Central memory CD4-positive, alpha-beta T cell (primary cell): ENCODE results near the gene REEP5.
"Not testable (repeated sequence)": the region's sequence is repeated elsewhere in the genome, so short reads cannot be mapped to it uniquely, and the experiment has no call there.

Experiments
- DNase-seq: peaks from one replicate; pipeline ENCODE4 v3.0.0; 2022

REEP5 gene

DNA sequence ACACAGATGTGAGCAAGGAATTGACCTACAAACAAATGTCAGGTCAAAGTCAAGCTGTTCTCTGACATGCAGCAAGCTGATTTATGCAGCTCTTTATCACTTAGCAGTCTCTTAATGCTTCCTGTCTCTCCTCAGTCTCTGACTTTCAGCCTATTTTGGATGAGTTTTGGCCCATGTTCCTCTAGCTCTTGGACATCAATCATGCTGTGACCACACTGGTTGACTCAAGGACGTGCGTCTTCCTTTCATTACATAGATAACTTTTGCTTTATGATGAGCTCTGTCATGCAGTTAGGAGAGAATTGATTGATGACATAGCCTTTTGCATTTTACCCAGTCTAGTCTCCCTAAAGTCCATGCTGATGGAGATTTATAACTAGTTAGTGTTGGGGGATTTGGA, 9.4 kb upstream of the REEP5 start:
- no peak for DNase-seq

DNA sequence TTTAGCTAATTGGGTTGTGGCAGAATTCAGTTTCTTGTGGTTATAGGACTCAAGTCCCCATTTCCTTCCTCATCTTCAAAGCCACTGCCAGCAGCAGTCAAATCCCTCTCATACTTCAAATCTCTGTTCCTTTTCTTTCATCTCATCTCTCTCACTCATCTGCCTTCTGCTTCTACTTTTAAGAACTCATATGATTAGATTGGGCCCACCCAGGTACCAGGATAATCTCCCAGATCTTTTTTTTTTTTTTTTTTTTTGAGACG, 8.0 kb upstream of the REEP5 start:
- DNase-seq, result peak; percentile 75

- DNase-seq, result no peak
These were observed 7.5 kb upstream of the REEP5 start for GRCh38 chr5:112929336-112930081.

- DNase-seq, result no peak
These were observed 2.0 kb upstream of the REEP5 start for GRCh38 chr5:112923988-112924387.

GRCh38 chr5:112923148-112923917, 1.3 kb upstream of the REEP5 start:
- DNase-seq, result peak; percentile 57

GRCh38 chr5:112921026-112921832, 798 bp downstream of the REEP5 start:
- DNase-seq, result peak; percentile 41

DNA sequence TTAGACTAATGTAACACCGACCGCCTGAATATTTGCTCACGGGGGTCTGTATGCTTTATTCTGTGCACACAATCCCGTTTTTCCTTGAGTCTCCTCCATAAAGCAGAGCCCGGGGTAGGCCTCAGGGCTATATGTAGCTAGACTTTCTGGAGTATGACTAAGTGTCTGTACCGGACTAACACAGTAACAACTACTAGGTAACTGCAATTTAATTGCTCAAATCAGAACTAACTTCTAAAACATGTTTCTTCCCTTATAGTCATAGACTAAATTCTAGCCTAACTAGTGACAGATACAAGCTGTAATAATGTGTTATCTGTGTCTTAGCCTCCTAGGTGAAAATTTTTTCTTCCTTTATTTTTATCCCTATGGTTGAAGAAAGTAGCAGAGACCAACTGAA, 2.1 kb downstream of the REEP5 start:
- no peak for DNase-seq

- DNase-seq, result no peak
These were observed 3.3 kb downstream of the REEP5 start for GRCh38 chr5:112918679-112919078.

DNA sequence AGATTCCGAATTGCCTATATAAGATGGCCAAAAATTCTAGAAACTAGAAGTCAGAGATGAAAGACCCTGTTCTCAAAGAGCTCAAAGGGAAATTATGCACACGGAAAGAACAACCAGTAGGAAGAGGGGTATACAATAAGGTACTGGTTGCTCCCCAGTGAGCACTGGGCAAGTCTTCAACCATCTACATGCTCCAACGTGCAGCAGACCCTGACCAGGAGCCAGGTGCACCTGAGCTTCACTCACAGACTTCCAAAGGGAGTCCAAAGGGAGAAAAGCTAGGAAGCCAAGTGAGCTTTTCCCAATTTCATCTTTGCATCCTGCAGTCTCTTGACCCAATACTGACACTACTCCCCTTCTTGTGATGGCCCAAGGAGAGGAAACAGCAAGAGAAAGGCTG, 3.9 kb downstream of the REEP5 start:
- no peak for DNase-seq

GRCh38 chr5:112917453-112917995, 4.5 kb downstream of the REEP5 start:
- DNase-seq, result no peak

DNA sequence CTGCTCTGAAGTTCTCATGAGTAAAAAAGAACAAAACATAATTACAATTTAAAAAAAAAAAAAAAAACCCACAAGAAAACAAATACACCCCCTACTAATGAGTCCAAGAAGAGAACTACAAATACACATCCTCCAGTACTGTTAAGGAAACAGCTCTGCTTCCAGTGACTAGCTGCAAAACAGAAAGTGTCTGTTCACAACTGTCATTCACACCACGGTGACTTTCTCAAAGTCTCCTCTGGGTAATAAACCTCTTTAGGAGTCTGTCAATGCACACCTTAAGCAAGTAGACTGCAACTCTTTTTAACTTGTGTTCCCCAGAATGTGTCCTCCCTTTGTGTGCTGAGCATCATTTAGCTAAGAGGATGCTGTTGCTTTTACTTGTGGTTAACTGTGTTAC, 6.2 kb downstream of the REEP5 start:
- DNase-seq, result no peak

DNA sequence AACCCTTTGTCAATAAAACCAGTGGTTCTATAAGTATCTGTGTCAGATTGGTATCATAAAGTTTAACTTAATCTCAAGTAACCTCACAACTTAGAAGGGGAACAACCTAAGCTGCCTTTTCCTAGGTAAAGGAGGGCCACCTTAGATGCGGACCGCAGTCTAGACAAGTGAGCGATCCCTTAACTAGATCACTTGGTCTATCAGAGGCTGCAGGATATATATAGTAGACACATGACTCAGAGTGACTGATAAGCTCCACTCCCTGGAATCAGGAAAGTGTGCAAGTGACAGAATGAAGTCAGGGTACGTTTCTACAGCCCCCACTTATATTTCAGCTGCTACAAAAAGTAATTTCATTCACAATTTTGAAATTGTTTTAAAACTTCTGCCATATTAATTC, 7.4 kb downstream of the REEP5 start:
- DNase-seq, result no peak

DNA sequence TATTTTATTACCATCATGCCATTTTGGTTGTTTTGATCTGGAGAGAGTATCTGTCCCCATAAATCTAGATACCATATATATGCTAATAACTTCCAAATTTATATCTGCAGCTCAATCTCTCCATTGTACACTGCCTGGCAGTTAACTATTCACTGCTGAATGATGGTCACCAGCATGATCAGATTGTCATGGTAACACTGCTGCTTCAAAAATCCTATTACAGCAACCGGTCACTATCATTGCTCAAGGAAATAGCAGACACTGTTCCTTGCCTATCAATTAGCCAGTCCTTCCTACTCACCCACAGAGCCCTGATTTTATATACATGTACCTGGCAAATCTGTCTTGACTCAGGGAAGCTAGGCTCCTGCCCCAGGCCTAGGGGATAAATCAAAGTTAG, 11.5 kb downstream of the REEP5 start:
- no peak for DNase-seq

GRCh38 chr5:112908854-112909253, 13.2 kb downstream of the REEP5 start:
- DNase-seq, result no peak

- DNase-seq, result no peak
These were observed 14.8 kb downstream of the REEP5 start for GRCh38 chr5:112907166-112907631.

DNA sequence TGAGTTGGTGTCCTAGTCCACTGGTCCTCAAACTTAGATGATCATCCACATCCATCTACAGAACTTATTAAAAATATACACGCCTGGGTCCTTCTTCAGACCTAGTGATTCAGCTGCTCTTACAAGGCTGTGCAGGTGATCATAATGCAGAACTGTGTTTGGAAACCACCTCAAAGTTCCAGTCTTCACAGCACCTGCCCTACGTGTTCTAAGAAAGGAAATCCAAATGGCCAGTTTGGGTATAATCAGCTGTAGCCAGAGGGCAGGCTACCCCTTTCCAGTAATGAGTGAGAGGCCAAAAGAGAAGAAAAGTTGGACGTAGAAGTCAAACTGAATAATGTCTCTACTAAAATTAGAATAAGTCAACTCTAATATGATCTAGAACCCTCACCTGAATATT, 15.4 kb downstream of the REEP5 start:
- DNase-seq, result no peak

- not testable (repeated sequence) for DNase-seq
These were observed 17.0 kb downstream of the REEP5 start for GRCh38 chr5:112904996-112905395.

GRCh38 chr5:112902561-112902960, 19.5 kb downstream of the REEP5 start:
- no peak for DNase-seq

DNA sequence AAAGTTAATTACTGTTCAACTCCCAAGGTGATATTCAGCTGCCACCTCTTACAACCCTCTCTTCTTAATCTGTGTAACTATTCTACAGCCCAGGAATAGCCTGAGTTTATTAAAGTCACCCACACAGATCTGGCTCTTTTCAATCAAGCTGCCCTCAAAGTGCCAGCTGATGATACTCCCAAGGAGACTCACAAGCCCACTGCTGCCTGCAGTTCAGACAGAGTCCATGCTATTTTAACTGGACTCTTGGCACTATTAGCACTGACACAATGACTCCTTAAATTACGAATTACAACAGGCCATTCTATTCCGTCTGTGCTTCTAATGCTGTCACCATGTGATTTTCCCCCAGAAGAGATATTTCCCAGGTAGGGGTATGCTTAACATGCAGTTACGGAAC, 26.3 kb downstream of the REEP5 start:
- no peak for DNase-seq

DNA sequence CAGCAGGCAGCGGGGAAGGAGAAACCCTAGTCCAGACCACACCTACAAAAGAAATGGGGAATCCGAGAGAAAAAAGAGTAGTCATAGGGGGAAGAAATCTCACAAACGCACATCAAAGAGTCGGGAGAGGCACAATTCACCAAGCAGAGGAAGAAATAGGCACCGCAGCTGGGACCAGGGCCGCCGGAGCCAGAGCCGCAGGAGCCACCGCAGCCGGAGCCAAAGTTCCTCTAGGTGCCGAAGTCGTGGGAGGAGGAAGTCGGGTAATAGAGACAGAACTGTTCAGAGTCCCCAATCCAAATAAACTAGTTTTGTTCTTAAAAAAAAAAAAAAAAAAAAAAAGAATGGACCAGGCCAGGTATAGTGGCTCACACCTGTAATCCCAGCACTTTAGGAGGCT, 29.3 kb downstream of the REEP5 start:
- DNase-seq, result no peak

GRCh38 chr5:112892066-112892465, 30.0 kb downstream of the REEP5 start:
- DNase-seq, result not testable (repeated sequence)

GRCh38 chr5:112886975-112887374, 35.1 kb downstream of the REEP5 start:
- DNase-seq, result peak; percentile 9

GRCh38 chr5:112885001-112885400, 37.0 kb downstream of the REEP5 start:
- no peak for DNase-seq
